HG03045 (cell line): Measurements from ENCODE around the gene IGSF8.
"Not testable (repeated sequence)": the region's sequence is repeated elsewhere in the genome, so short reads cannot be mapped to it uniquely, and the experiment has no call there.

ENCODE experiments used
- ATAC-seq: cut with Tn5 transposase; IDR thresholded peaks from one replicate; pipeline ENCODE4 v1.9.1; 2021; ENCODE audit warnings: mild to moderate bottlenecking, moderate library complexity; ENCODE audit not compliant: unreplicated experiment

The IGSF8 gene

GRCh38 chr1:160069460-160070231 lies 28.8 kb downstream of the IGSF8 start, which contains the start of gene KCNJ10:
KCNJ10 (minus strand) TSS chr1:160070160; CDS start chr1:160042532, 27,628 bp downstream.
- ATAC-seq: no peak

GRCh38 chr1:160068225-160068624 lies 30.2 kb downstream of the IGSF8 start:
- no peak for ATAC-seq

- no peak for ATAC-seq
These were observed 31.3 kb downstream of the IGSF8 start for GRCh38 chr1:160066829-160067745.

- no peak for ATAC-seq
These were observed 33.7 kb downstream of the IGSF8 start for GRCh38 chr1:160064746-160065145.

GRCh38 chr1:160064164-160064563 lies 34.3 kb downstream of the IGSF8 start:
- no peak for ATAC-seq

GRCh38 chr1:160063176-160063575 lies 35.2 kb downstream of the IGSF8 start:
- no peak for ATAC-seq

- ATAC-seq: no peak
These were observed 36.2 kb downstream of the IGSF8 start for GRCh38 chr1:160062230-160062532.

- ATAC-seq: no peak
These were observed 36.8 kb downstream of the IGSF8 start for GRCh38 chr1:160061369-160062229.

- no peak for ATAC-seq
These were observed 40.3 kb downstream of the IGSF8 start for GRCh38 chr1:160058087-160058486.

- ATAC-seq: no peak
These were observed 41.7 kb downstream of the IGSF8 start for GRCh38 chr1:160056648-160057169.

- ATAC-seq: no peak
These were observed 44.7 kb downstream of the IGSF8 start for GRCh38 chr1:160053548-160054365.

GRCh38 chr1:160052936-160053335 lies 45.5 kb downstream of the IGSF8 start:
- no peak for ATAC-seq

- no peak for ATAC-seq
These were observed 47.8 kb downstream of the IGSF8 start for GRCh38 chr1:160050619-160051018.

GRCh38 chr1:160050182-160050581 lies 48.2 kb downstream of the IGSF8 start:
- ATAC-seq: not testable (repeated sequence)

- ATAC-seq: no peak
These were observed 49.3 kb downstream of the IGSF8 start for GRCh38 chr1:160049101-160049500.

- ATAC-seq: no peak
These were observed 50.1 kb downstream of the IGSF8 start for GRCh38 chr1:160048335-160048734.

- no peak for ATAC-seq
These were observed 51.1 kb downstream of the IGSF8 start for GRCh38 chr1:160047111-160047991.

- ATAC-seq: peak; percentile 43
These were observed 51.8 kb downstream of the IGSF8 start for GRCh38 chr1:160046494-160047110.

GRCh38 chr1:160045653-160046052 lies 52.8 kb downstream of the IGSF8 start:
- no peak for ATAC-seq
